ENCODE results near the gene CAAP1. TPM values are rescaled to one million over a fixed set of nuclear protein-coding genes. Genes with fewer than 3 reads are reported as not detected.
A peak's percentile ranks its signal among the peaks of the same experiment; 100 is the strongest.

The CAAP1 gene, protein sequence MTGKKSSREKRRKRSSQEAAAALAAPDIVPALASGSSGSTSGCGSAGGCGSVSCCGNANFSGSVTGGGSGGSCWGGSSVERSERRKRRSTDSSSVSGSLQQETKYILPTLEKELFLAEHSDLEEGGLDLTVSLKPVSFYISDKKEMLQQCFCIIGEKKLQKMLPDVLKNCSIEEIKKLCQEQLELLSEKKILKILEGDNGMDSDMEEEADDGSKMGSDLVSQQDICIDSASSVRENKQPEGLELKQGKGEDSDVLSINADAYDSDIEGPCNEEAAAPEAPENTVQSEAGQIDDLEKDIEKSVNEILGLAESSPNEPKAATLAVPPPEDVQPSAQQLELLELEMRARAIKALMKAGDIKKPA
- total RNA-seq (2022) (7.0 and 9.2 TPM in 2 replicates), Bru-seq, nascent RNA (percentile 66 among the genes with signal in this experiment), BruChase-seq, experiment 1, labeled RNA remaining after a 2-hour chase (percentile 63 among the genes with signal in this experiment), BruChase-seq, experiment 2, labeled RNA remaining after a 6-hour chase (percentile 59 among the genes with signal in this experiment)
- long read RNA-seq, partial matches to known transcripts: 0 of 4 reads
- long read RNA-seq, other reads (novel, unspliced or antisense): 2 of 4 reads

DNA sequence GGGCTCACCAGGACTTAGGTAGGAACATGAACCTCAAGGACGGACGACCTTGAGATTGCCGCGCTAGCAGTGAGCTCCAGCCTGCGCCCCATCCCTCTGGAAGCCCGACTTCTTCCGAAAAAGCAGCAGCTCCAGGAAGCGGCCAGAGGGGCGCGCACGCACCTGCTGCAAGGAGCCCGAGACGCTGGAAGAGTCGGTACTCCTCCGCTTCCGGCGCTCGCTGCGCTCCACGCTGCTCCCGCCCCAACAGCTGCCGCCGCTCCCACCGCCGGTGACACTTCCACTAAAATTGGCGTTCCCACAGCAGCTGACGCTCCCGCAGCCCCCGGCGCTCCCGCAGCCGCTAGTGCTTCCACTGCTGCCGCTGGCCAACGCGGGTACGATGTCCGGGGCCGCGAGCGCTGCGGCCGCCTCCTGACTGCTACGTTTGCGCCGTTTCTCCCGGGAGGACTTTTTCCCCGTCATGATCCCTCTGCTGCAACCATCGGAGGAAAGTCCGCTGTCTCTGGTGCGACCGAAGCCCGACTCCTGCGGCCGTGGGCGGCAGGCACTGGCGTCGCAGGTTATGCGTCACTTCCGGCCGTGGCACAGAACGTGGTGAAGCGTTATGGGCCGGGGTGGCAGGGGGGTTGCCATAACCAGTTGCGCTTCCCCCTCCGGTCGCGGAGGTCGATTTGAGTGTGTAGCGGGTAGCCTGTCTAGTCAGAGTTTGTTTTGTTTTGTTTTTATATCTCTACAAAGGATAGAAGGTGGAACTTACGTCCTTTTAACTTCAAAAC, at the start of gene CAAP1:
Gene CAAP1, minus strand, starts transcription at position 552 of the 779 bp plus-strand sequence. Its CDS starts 87 bp downstream, at position 465.
- no peaks in the 10 kb centered on the region for H3K9me3 ChIP-seq
- H3K4me3 Mint-ChIP-seq (ENCODE audit: unreplicated experiment): peak within 1 kb of the TSS; percentile 84
- H3K4me1 Mint-ChIP-seq (ENCODE audit: low read depth, unreplicated experiment): no peaks in the 10 kb centered on the region
- POLR2A ChIA-PET: interaction anchor here (0.6 kb wide), 1 partner anchor 51 kb away, joined by 5 read pairs; no protein-coding TSS in a partner anchor
- H3K9me3 Mint-ChIP-seq (ENCODE audit: unreplicated experiment): no peaks in the 10 kb centered on the region
- H3K27ac Mint-ChIP-seq (ENCODE audit: unreplicated experiment): peak within 1 kb of the TSS; percentile 93
- TF ChIP-seq, protein P1, sequence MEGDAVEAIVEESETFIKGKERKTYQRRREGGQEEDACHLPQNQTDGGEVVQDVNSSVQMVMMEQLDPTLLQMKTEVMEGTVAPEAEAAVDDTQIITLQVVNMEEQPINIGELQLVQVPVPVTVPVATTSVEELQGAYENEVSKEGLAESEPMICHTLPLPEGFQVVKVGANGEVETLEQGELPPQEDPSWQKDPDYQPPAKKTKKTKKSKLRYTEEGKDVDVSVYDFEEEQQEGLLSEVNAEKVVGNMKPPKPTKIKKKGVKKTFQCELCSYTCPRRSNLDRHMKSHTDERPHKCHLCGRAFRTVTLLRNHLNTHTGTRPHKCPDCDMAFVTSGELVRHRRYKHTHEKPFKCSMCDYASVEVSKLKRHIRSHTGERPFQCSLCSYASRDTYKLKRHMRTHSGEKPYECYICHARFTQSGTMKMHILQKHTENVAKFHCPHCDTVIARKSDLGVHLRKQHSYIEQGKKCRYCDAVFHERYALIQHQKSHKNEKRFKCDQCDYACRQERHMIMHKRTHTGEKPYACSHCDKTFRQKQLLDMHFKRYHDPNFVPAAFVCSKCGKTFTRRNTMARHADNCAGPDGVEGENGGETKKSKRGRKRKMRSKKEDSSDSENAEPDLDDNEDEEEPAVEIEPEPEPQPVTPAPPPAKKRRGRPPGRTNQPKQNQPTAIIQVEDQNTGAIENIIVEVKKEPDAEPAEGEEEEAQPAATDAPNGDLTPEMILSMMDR (IDR thresholded peaks at IDR 0.05; ENCODE audit: insufficient read depth in 1 of 2, low read depth in 1 of 2, low read length in 1 of 2, severe bottlenecking in 1 of 2, unreplicated experiment in 1 of 2): peak in 1 of 2 experiments; percentile 22
- H3K27me3 ChIP-seq (replicated peaks; ENCODE audit: control insufficient read depth, insufficient read depth, low read length): no peaks in the 10 kb centered on the region
- no peaks in the 10 kb centered on the region for H3K27me3 Mint-ChIP-seq (ENCODE audit: insufficient read depth, unreplicated experiment)
- no peaks in the 10 kb centered on the region for H3K36me3 ChIP-seq (ENCODE audit: control insufficient read depth, insufficient read depth, low read length)
- BruUV-seq (replicated peaks): no TSS peak
- CTCF ChIA-PET: no interaction called here
- no peaks in the 10 kb centered on the region for H3K4me1 ChIP-seq
- H3K4me3 ChIP-seq (ENCODE audit: low read depth, low read length): peak within 1 kb of the TSS; percentile 66
- intact Hi-C loops (cut with micrococcal nuclease; ENCODE audit: unreplicated experiment): loop anchor here (1.0 kb wide), 1 partner anchor 55 kb away; the partner anchor contains the start of gene PLAA
- H3K36me3 Mint-ChIP-seq (ENCODE audit: insufficient read depth, unreplicated experiment): peaks cover 14% of the 10 kb centered on the region
- peak; percentile 77 to 80 for DNase-seq

DNA sequence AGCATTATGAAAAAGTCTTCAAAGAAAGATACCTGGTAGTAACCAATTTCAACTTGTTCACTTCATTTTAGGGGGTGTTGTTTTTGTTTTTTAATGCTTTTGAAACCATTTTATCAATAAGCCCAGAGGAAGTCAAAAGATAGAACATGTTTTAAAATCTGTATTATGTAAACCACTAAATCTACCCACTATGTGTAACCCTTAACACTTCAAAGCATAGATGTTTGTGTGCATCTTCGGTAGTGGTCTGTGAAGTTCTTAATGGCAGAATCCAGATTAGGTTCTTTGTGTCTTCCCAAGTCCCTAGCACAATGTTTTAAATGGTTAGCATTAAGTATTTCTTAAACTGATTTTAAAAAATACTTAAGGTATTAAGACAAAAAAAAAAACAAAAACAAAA, 48.2 kb upstream of the CAAP1 start:
- ChIA-PET POLR2A (no interaction called here), CTCF (no interaction called here)
- no TSS peak for BruUV-seq (replicated peaks)
- H3K4me1 ChIP-seq: no peaks in the 10 kb centered on the region
- H3K36me3 ChIP-seq (ENCODE audit: control insufficient read depth, insufficient read depth, low read length): no peaks in the 10 kb centered on the region
- no peaks in the 10 kb centered on the region for H3K27me3 Mint-ChIP-seq (ENCODE audit: insufficient read depth, unreplicated experiment)
- intact Hi-C loops (cut with micrococcal nuclease; ENCODE audit: unreplicated experiment): no loop called here
- no peak overlapping the region for H3K4me3 ChIP-seq (ENCODE audit: low read depth, low read length)
- H3K4me3 Mint-ChIP-seq (ENCODE audit: unreplicated experiment): no peak overlapping the region
- no peak for DNase-seq
- H3K27ac Mint-ChIP-seq (ENCODE audit: unreplicated experiment): no peak overlapping the region
- H3K36me3 Mint-ChIP-seq (ENCODE audit: insufficient read depth, unreplicated experiment): peaks cover 4% of the 10 kb centered on the region
- peaks cover 5% of the 10 kb centered on the region for H3K4me1 Mint-ChIP-seq (ENCODE audit: low read depth, unreplicated experiment)
- no peaks in the 10 kb centered on the region for H3K9me3 Mint-ChIP-seq (ENCODE audit: unreplicated experiment)
- TF ChIP-seq, protein P1 (IDR thresholded peaks at IDR 0.05; ENCODE audit: insufficient read depth in 1 of 2, low read depth in 1 of 2, low read length in 1 of 2, severe bottlenecking in 1 of 2, unreplicated experiment in 1 of 2): no peak
- H3K27me3 ChIP-seq (replicated peaks; ENCODE audit: control insufficient read depth, insufficient read depth, low read length): no peaks in the 10 kb centered on the region
- H3K9me3 ChIP-seq: no peaks in the 10 kb centered on the region

All from Caco-2 (cell line).